Breast epithelium (tissue), 3 donors: ENCODE results near the gene DNAJC5G.

Source experiments
- CTCF ChIP-seq, 3 donors: fragments of 450-650 bp; IDR thresholded peaks; one replicate each; pipeline ENCODE4 v1.5.1; 2016 to 2017; ENCODE audit warnings: antibody characterized with exemption in 3 of 3, mild to moderate bottlenecking in 3 of 3, moderate library complexity in 3 of 3
- POLR2A ChIP-seq: fragments of 450-650 bp; IDR thresholded peaks from one replicate; pipeline ENCODE4 v1.6.1; 2016; ENCODE audit warnings: antibody characterized with exemption, mild to moderate bottlenecking, moderate library complexity
- POLR2AphosphoS5 ChIP-seq, 3 donors: sonication (generic); formaldehyde crosslinking; IDR thresholded peaks; one replicate each; pipeline ENCODE4 v1.6.1; 2017; ENCODE audit warnings: antibody characterized with exemption in 3 of 3

GRCh38 chr2:27294928-27295327 is 19.7 kb downstream of the DNAJC5G start:
- no peak for TF ChIP-seq CTCF (IDR thresholded peaks at IDR 0.05)
- no peak for TF ChIP-seq POLR2AphosphoS5 (IDR thresholded peaks at IDR 0.05)
- no peak for TF ChIP-seq POLR2A
